IMR-90 (cell line): ENCODE measurements around the gene STX7.

ENCODE experiments used
- BHLHE40 ChIP-seq: fragments of 150-350 bp; IDR thresholded peaks from 2 replicates; pipeline ENCODE4 v1.6.1; 2016; ENCODE audit warnings: mild to moderate bottlenecking, low read depth, low read length
- CHD1 ChIP-seq: IDR thresholded peaks from 2 replicates; pipeline ENCODE4 v1.6.1; 2012; ENCODE audit warnings: low read depth, low read length, improper control_type of control experiment
- MAFK ChIP-seq: IDR thresholded peaks from 2 replicates; pipeline ENCODE4 v1.6.1; 2012; ENCODE audit warnings: low read depth, low read length, improper control_type of control experiment
- MAZ ChIP-seq: IDR thresholded peaks from 2 replicates; pipeline ENCODE4 v1.6.1; 2012; ENCODE audit warnings: low read depth, mild to moderate bottlenecking, low read length, improper control_type of control experiment, moderate library complexity, borderline replicate concordance
- MXI1 ChIP-seq: IDR thresholded peaks from 2 replicates; pipeline ENCODE4 v1.6.1; 2012; ENCODE audit warnings: low read depth, mild to moderate bottlenecking, low read length, moderate library complexity, borderline replicate concordance
- POLR2A ChIP-seq: IDR thresholded peaks from 2 replicates; pipeline ENCODE4 v1.6.1; 2012; ENCODE audit warnings: mild to moderate bottlenecking, low read depth, low read length
- RAD21 ChIP-seq: IDR thresholded peaks from 2 replicates; pipeline ENCODE4 v1.6.1; 2012; ENCODE audit warnings: low read length, improper control_type of control experiment
- RCOR1 ChIP-seq: IDR thresholded peaks from 2 replicates; pipeline ENCODE4 v1.6.1; 2012; ENCODE audit warnings: mild to moderate bottlenecking, low read length, improper control_type of control experiment; ENCODE audit not compliant: insufficient replicate concordance
- SMC3 ChIP-seq: fragments of 150-350 bp; IDR thresholded peaks from 2 replicates; pipeline ENCODE4 v1.6.1; 2016; ENCODE audit warnings: low read depth, mild to moderate bottlenecking, antibody characterized with exemption, low read length, moderate library complexity
- TF ChIP-seq, protein P1 (sequence below): conservative IDR thresholded peaks from 2 replicates; pipeline ENCODE4 v1.5.1; 2012; ENCODE audit warnings: mild to moderate bottlenecking, low read depth, low read length, improper control_type of control experiment

GRCh38 chr6:132483779-132484679, 28.9 kb downstream of the STX7 start:
- TF ChIP-seq, protein P1, sequence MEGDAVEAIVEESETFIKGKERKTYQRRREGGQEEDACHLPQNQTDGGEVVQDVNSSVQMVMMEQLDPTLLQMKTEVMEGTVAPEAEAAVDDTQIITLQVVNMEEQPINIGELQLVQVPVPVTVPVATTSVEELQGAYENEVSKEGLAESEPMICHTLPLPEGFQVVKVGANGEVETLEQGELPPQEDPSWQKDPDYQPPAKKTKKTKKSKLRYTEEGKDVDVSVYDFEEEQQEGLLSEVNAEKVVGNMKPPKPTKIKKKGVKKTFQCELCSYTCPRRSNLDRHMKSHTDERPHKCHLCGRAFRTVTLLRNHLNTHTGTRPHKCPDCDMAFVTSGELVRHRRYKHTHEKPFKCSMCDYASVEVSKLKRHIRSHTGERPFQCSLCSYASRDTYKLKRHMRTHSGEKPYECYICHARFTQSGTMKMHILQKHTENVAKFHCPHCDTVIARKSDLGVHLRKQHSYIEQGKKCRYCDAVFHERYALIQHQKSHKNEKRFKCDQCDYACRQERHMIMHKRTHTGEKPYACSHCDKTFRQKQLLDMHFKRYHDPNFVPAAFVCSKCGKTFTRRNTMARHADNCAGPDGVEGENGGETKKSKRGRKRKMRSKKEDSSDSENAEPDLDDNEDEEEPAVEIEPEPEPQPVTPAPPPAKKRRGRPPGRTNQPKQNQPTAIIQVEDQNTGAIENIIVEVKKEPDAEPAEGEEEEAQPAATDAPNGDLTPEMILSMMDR = peak; percentile 87
- TF ChIP-seq POLR2A (0 out of 2 replicates have a peak, but pooled peaks have one; percentile 23), MXI1 (no peak), CHD1 (no peak), BHLHE40 (peak; percentile 39; the same call in 1 of the 2 replicates), RAD21 (peak; percentile 91), SMC3 (peak; percentile 93), MAFK (no peak), MAZ (no peak), RCOR1 (no peak)
